Parathyroid adenoma (tissue), 2 donors: ENCODE data around the gene CELSR3.

Source experiments
- H2AFZ ChIP-seq: fragments of 300-600 bp; sonication (generic); one replicate; pipeline ENCODE4 v1.7.0; 2017; ENCODE audit warnings: antibody characterized with exemption, mild to moderate bottlenecking
- H3K27ac ChIP-seq: fragments of 300-600 bp; sonication (generic); one replicate; pipeline ENCODE4 v1.7.0; 2017
- H3K27me3 ChIP-seq: fragments of 300-600 bp; sonication (generic); one replicate; pipeline ENCODE4 v1.7.0; 2017; ENCODE audit warnings: low read length; ENCODE audit not compliant: control insufficient read depth, insufficient read depth
- H3K36me3 ChIP-seq: fragments of 300-600 bp; sonication (generic); one replicate; pipeline ENCODE4 v1.7.0; 2017; ENCODE audit warnings: low read length; ENCODE audit not compliant: control insufficient read depth, insufficient read depth
- H3K4me1 ChIP-seq: fragments of 300-600 bp; sonication (generic); one replicate; pipeline ENCODE4 v1.7.0; 2017; ENCODE audit warnings: control low read depth
- H3K4me2 ChIP-seq: fragments of 300-600 bp; sonication (generic); one replicate; pipeline ENCODE4 v1.7.0; 2017; ENCODE audit warnings: low read length
- H3K4me3 ChIP-seq: fragments of 300-600 bp; sonication (generic); one replicate; pipeline ENCODE4 v1.7.0; 2017; ENCODE audit warnings: low read depth, low read length
- H3K79me2 ChIP-seq: fragments of 300-600 bp; sonication (generic); one replicate; pipeline ENCODE4 v1.7.0; 2017; ENCODE audit warnings: control low read depth
- H3K9ac ChIP-seq: fragments of 300-600 bp; sonication (generic); one replicate; pipeline ENCODE4 v1.7.0; 2017; ENCODE audit warnings: mild to moderate bottlenecking
- H3K9me3 ChIP-seq: fragments of 300-600 bp; sonication (generic); one replicate; pipeline ENCODE4 v1.7.0; 2017; ENCODE audit warnings: low read length; ENCODE audit not compliant: control insufficient read depth
- CTCF ChIP-seq: fragments of 300-600 bp; sonication (generic); IDR thresholded peaks from one replicate; pipeline ENCODE4 v1.7.0; 2017; ENCODE audit warnings: antibody characterized with exemption, mild to moderate bottlenecking
- donor health status: primary hyperparathyroidism.

The CELSR3 gene

GRCh38 chr3:48595075-48595525 lies 67.6 kb downstream of the CELSR3 start, which contains the start of gene COL7A1:
Gene COL7A1, minus strand, starts transcription at chr3:48595329. Its CDS starts 170 bp downstream, at chr3:48595159.
- Histone ChIP-seq H3K27me3 (no peaks in the 10 kb centered on the region), H3K4me1 (peaks cover 7% of the 10 kb centered on the region), H3K27ac (no peak within 1 kb of the TSS), H3K9ac (no peak within 1 kb of the TSS), H3K4me3 (no peak within 1 kb of the TSS), H3K36me3 (no peaks in the 10 kb centered on the region), H3K9me3 (no peaks in the 10 kb centered on the region), H3K4me2 (no peak within 1 kb of the TSS), H3K79me2 (no peaks in the 10 kb centered on the region), H2AFZ (peak within 1 kb of the TSS; percentile 53)
- no peak for TF ChIP-seq CTCF

GRCh38 chr3:48594417-48595049 lies 68.2 kb downstream of the CELSR3 start:
- Histone ChIP-seq H3K4me1 (peaks cover 7% of the 10 kb centered on the region), H3K27me3 (no peaks in the 10 kb centered on the region), H3K9me3 (no peaks in the 10 kb centered on the region), H3K36me3 (no peaks in the 10 kb centered on the region), H2AFZ (peak overlapping the region; percentile 53), H3K79me2 (no peaks in the 10 kb centered on the region), H3K4me2 (no peak overlapping the region), H3K4me3 (no peak overlapping the region), H3K9ac (no peak overlapping the region), H3K27ac (no peak overlapping the region)
- no peak for TF ChIP-seq CTCF

- Histone ChIP-seq H3K4me3 (no peak overlapping the region), H2AFZ (no peak overlapping the region), H3K9me3 (no peaks in the 10 kb centered on the region), H3K79me2 (no peaks in the 10 kb centered on the region), H3K27ac (no peak overlapping the region), H3K4me2 (no peak overlapping the region), H3K36me3 (no peaks in the 10 kb centered on the region), H3K4me1 (peaks cover 7% of the 10 kb centered on the region), H3K9ac (no peak overlapping the region), H3K27me3 (no peaks in the 10 kb centered on the region)
- TF ChIP-seq CTCF = no peak
Observed at GRCh38 chr3:48593337-48593736, 69.3 kb downstream of the CELSR3 start.

- Histone ChIP-seq H2AFZ (no peak overlapping the region), H3K4me2 (no peak overlapping the region), H3K36me3 (no peaks in the 10 kb centered on the region), H3K4me3 (no peak overlapping the region), H3K79me2 (no peaks in the 10 kb centered on the region), H3K4me1 (peaks cover 7% of the 10 kb centered on the region), H3K27ac (no peak overlapping the region), H3K9ac (no peak overlapping the region), H3K9me3 (no peaks in the 10 kb centered on the region), H3K27me3 (no peaks in the 10 kb centered on the region)
- TF ChIP-seq CTCF = no peak
Observed at GRCh38 chr3:48592519-48593087, 70.1 kb downstream of the CELSR3 start.
